AG10803 (cell line): ENCODE data around the gene KRT31.
"Not testable (repeated sequence)": the region's sequence is repeated elsewhere in the genome, so short reads cannot be mapped to it uniquely, and the experiment has no call there.

ENCODE experiments used
- DNase-seq: peaks from one replicate; pipeline ENCODE4 v3.0.0; 2010; ENCODE audit warnings: low read depth
- H3K4me3 ChIP-seq: 2 replicates; pipeline ENCODE4 v1.5.1; 2011; ENCODE audit warnings: mild to moderate bottlenecking, low read length, control low read depth
- TF ChIP-seq, protein P1 (sequence below): conservative IDR thresholded peaks from 2 replicates; pipeline ENCODE4 v1.5.1; 2011; ENCODE audit warnings: mild to moderate bottlenecking, low read length, control low read depth, inconsistent platforms

KRT31 gene

GRCh38 chr17:41437769-41438168 is 40.4 kb upstream of the KRT31 start:
- TF ChIP-seq, protein P1, sequence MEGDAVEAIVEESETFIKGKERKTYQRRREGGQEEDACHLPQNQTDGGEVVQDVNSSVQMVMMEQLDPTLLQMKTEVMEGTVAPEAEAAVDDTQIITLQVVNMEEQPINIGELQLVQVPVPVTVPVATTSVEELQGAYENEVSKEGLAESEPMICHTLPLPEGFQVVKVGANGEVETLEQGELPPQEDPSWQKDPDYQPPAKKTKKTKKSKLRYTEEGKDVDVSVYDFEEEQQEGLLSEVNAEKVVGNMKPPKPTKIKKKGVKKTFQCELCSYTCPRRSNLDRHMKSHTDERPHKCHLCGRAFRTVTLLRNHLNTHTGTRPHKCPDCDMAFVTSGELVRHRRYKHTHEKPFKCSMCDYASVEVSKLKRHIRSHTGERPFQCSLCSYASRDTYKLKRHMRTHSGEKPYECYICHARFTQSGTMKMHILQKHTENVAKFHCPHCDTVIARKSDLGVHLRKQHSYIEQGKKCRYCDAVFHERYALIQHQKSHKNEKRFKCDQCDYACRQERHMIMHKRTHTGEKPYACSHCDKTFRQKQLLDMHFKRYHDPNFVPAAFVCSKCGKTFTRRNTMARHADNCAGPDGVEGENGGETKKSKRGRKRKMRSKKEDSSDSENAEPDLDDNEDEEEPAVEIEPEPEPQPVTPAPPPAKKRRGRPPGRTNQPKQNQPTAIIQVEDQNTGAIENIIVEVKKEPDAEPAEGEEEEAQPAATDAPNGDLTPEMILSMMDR = no peak
- H3K4me3 ChIP-seq = no peak overlapping the region
- DNase-seq = no peak

- no peak overlapping the region for H3K4me3 ChIP-seq
- TF ChIP-seq, protein P1 = no peak
- DNase-seq = no peak
Measured at GRCh38 chr17:41437254-41437653, 39.8 kb upstream of the KRT31 start.

- TF ChIP-seq, protein P1 = no peak
- no peak for DNase-seq
- no peak overlapping the region for H3K4me3 ChIP-seq
Measured at GRCh38 chr17:41434415-41434814, 37.0 kb upstream of the KRT31 start.

GRCh38 chr17:41434005-41434404 is 36.6 kb upstream of the KRT31 start:
- no peak for DNase-seq
- TF ChIP-seq, protein P1 = no peak
- no peak overlapping the region for H3K4me3 ChIP-seq

- TF ChIP-seq, protein P1 = no peak
- DNase-seq = no peak
- H3K4me3 ChIP-seq = no peak overlapping the region
Measured at GRCh38 chr17:41433586-41433985, 36.2 kb upstream of the KRT31 start.

GRCh38 chr17:41430376-41430775 is 33.0 kb upstream of the KRT31 start:
- H3K4me3 ChIP-seq, DNase-seq: not testable (repeated sequence)

DNA sequence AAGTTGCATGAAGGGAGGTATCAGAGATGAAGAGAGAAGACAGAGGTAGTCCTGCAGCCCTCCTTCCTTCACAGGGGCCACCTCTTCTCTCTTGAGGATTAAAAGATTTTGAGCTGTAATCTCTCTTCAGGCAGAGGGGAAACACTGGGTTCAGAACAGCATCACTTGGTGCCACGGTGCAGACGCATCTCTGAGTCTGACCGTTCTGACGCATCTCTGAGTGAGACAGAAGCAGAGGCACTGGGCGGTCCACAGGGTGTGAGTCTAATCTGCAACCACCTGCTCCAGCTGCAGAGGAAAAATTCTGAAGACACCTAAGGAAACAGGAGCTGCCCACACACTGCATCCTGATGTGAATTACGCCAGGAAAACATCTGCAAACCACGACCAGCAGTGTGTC is 32.3 kb upstream of the KRT31 start:
- no peak overlapping the region for H3K4me3 ChIP-seq
- TF ChIP-seq, protein P1 = no peak
- DNase-seq = no peak
